HG02852 (cell line): ENCODE data around the gene SAA1.

Experiments used
- ATAC-seq: cut with Tn5 transposase; IDR thresholded peaks from one replicate; pipeline ENCODE4 v1.9.1; 2021; ENCODE audit warnings: mild to moderate bottlenecking, moderate library complexity; ENCODE audit not compliant: unreplicated experiment

The SAA1 gene

GRCh38 chr11:18307461-18308139 lies 41.5 kb downstream of the SAA1 start:
- ATAC-seq = no peak

- no peak for ATAC-seq
These were observed 42.2 kb downstream of the SAA1 start for GRCh38 chr11:18308242-18308641.

GRCh38 chr11:18309691-18310090 lies 43.6 kb downstream of the SAA1 start:
- no peak for ATAC-seq

DNA sequence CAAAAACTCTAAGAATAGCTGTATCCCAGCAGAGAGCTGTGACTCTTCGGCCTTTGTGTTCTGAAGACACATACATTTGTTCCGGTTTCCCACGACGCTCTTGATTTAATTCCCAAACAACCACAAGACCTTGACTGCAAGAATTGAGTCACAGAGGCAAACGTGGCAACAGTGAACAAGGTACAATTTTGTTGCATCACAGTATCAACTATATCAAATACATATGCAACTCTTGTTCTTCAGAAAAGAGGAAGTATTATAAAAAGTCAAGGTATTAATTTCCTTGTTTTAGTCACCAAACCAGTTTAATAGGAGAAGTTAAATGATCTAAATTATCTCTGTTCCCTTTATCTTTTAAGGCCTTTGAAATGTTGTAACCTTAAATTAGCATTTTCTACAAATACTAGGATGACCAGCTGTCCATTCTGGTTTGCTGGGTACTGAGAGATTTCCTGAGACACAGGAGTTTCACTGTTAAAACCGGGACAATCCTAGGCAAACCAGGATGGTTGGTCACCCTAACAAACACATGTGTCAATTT lies 44.8 kb downstream of the SAA1 start:
- ATAC-seq = peak; percentile 55

DNA sequence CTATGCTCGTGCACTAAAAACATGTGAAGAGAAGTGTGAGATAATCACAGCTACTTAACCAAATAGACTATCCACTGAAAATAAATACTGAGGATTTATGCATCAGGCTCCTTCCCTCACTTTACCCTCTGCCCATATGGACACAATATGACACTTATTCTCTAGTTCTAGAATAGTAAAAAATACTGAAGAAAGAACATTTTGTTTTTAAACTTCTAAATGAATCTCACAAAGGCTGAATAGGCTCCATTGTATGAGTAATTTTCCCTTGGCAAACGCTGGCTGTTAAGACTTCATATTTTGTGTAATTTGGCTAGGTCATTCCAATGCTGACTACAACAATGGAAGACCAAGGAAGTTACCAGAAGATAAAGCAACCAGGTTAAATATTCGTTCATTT lies 45.9 kb downstream of the SAA1 start:
- no peak for ATAC-seq

GRCh38 chr11:18312663-18313420 lies 46.8 kb downstream of the SAA1 start:
- ATAC-seq = no peak

DNA sequence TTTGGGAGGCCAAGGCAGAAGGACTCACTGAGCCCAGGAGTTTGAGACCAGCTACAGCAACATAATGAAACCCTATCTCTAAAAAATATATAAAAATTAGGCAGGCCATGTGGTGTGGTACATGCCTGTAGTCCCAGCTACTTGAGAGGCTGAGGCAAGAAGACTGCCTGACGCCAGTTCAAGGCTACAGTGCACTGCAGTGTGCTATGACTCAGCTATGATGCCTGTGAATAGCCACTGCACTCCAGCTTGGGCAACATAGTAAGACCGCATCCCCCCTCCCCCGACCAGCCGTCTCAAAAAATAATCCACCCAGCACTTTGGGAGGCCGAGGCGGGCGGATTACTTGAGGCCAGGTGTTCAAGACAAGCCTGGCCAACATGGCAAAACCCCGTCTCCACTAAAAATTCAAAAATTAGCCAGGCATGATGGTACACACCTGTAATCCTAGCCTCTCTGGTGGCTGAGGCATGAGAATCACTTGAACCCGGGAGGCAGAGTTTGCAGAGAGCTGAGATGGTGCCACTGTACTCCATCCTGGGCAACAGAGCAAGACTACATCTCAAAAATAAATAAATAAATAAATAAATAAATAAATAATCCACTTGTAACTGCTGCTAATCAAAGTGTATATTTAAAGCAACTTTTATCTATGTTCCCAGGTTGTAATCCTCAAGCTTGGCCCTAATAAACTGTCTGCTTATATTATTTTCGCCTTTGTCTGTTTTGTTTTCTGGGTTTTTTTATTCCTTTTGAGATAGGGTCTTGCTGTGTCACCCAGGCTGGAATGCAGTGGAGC lies 48.1 kb downstream of the SAA1 start:
- ATAC-seq = no peak

- ATAC-seq = no peak
These were observed 48.9 kb downstream of the SAA1 start for GRCh38 chr11:18314784-18315523.

- ATAC-seq = no peak
These were observed 49.8 kb downstream of the SAA1 start for GRCh38 chr11:18315893-18316292.

- ATAC-seq = no peak
These were observed 51.5 kb downstream of the SAA1 start for GRCh38 chr11:18317551-18317950.
